ENCODE results near the gene NFIA.

Gene NFIA

GRCh38 chr1:61163355-61163754 is 81.0 kb downstream of the NFIA start:
- H3K4me1 ChIP-seq (ENCODE audit: control insufficient read depth in 1 of 2, insufficient read depth in 2 of 2, low read length in 2 of 2): no peaks in the 10 kb centered on the region
- peak in 1 of 2 donors; percentile 17 for DNase-seq
- H3K9me3 ChIP-seq (ENCODE audit: insufficient read depth, low read depth, low read length): no peaks in the 10 kb centered on the region
- H4K12ac ChIP-seq (ENCODE audit: low read depth, low read length): no peak overlapping the region
- H2BK5ac ChIP-seq (ENCODE audit: low read depth, low read length, poor library complexity): no peak overlapping the region
- H2AK5ac ChIP-seq (ENCODE audit: low read length): no peak overlapping the region
- no peaks in the 10 kb centered on the region for H3K79me2 ChIP-seq (ENCODE audit: control insufficient read depth, insufficient read depth, low read length, poor library complexity)
- no peak overlapping the region for H2AFZ ChIP-seq (ENCODE audit: insufficient read depth, low read length, poor library complexity)
- no peaks in the 10 kb centered on the region for H3K36me3 ChIP-seq (ENCODE audit: control insufficient read depth in 1 of 2, insufficient read depth in 2 of 2, low read length in 2 of 2)
- H2BK120ac ChIP-seq (ENCODE audit: insufficient read depth, low read length, poor library complexity): no peak overlapping the region
- H3K18ac ChIP-seq (ENCODE audit: low read length): no peak overlapping the region
- H3K27ac ChIP-seq (ENCODE audit: low read depth, low read length): no peak overlapping the region
- no peak overlapping the region for H3K4ac ChIP-seq (ENCODE audit: low read depth, low read length)
- H3K14ac ChIP-seq (ENCODE audit: low read length): no peak overlapping the region
- H3K4me2 ChIP-seq (ENCODE audit: low read length): no peak overlapping the region
- no peak overlapping the region for H4K91ac ChIP-seq (ENCODE audit: low read depth, low read length)
- no peak overlapping the region for H4K8ac ChIP-seq (ENCODE audit: low read depth, low read length)
- no peak overlapping the region for H3K4me3 ChIP-seq (ENCODE audit: low read depth, low read length)
- no peak overlapping the region for H3K9ac ChIP-seq (ENCODE audit: low read length)
- H3K79me1 ChIP-seq (ENCODE audit: low read length): no peaks in the 10 kb centered on the region
- no CpG with 5 or more reads among the region's 1 CpG for whole genome bisulfite sequencing (ENCODE audit: extremely low coverage, insufficient coverage, insufficient read length)
- H3K23ac ChIP-seq (ENCODE audit: low read length): no peak overlapping the region
- no peak overlapping the region for H2BK12ac ChIP-seq (ENCODE audit: low read length)
- no peaks in the 10 kb centered on the region for H3K27me3 ChIP-seq (ENCODE audit: insufficient read depth, low read length)

GRCh38 chr1:61165402-61165801 is 83.0 kb downstream of the NFIA start:
- Histone ChIP-seq H3K27ac (ENCODE audit: low read depth, low read length) (no peak overlapping the region), H4K12ac (ENCODE audit: low read depth, low read length) (no peak overlapping the region), H2BK12ac (ENCODE audit: low read length) (no peak overlapping the region), H4K8ac (ENCODE audit: low read depth, low read length) (no peak overlapping the region), H4K91ac (ENCODE audit: low read depth, low read length) (no peak overlapping the region), H2BK120ac (ENCODE audit: insufficient read depth, low read length, poor library complexity) (no peak overlapping the region), H3K9me3 (ENCODE audit: insufficient read depth, low read depth, low read length) (no peaks in the 10 kb centered on the region), H3K14ac (ENCODE audit: low read length) (no peak overlapping the region), H3K9ac (ENCODE audit: low read length) (no peak overlapping the region), H3K18ac (ENCODE audit: low read length) (no peak overlapping the region), H2AFZ (ENCODE audit: insufficient read depth, low read length, poor library complexity) (no peak overlapping the region), H3K4me1 (ENCODE audit: control insufficient read depth in 1 of 2, insufficient read depth in 2 of 2, low read length in 2 of 2) (peaks cover 0 to 2% of the 10 kb centered on the region in 2 experiments), H3K4me2 (ENCODE audit: low read length) (no peak overlapping the region), H3K4ac (ENCODE audit: low read depth, low read length) (no peak overlapping the region), H3K23ac (ENCODE audit: low read length) (no peak overlapping the region), H3K27me3 (ENCODE audit: insufficient read depth, low read length) (no peaks in the 10 kb centered on the region), H3K79me2 (ENCODE audit: control insufficient read depth, insufficient read depth, low read length, poor library complexity) (no peaks in the 10 kb centered on the region), H2BK5ac (ENCODE audit: low read depth, low read length, poor library complexity) (no peak overlapping the region), H3K4me3 (ENCODE audit: low read depth, low read length) (no peak overlapping the region), H2AK5ac (ENCODE audit: low read length) (no peak overlapping the region), H3K79me1 (ENCODE audit: low read length) (no peaks in the 10 kb centered on the region), H3K36me3 (ENCODE audit: control insufficient read depth in 1 of 2, insufficient read depth in 2 of 2, low read length in 2 of 2) (no peaks in the 10 kb centered on the region)
- no peak for DNase-seq
- no CpG with 5 or more reads among the region's 2 CpGs for WGBS (ENCODE audit: extremely low coverage, insufficient coverage, insufficient read length)

GRCh38 chr1:61167309-61167708 is 84.9 kb downstream of the NFIA start:
- no peak for DNase-seq
- Histone ChIP-seq H3K36me3 (ENCODE audit: control insufficient read depth in 1 of 2, insufficient read depth in 2 of 2, low read length in 2 of 2) (no peaks in the 10 kb centered on the region), H4K8ac (ENCODE audit: low read depth, low read length) (no peak overlapping the region), H3K79me1 (ENCODE audit: low read length) (no peaks in the 10 kb centered on the region), H3K27ac (ENCODE audit: low read depth, low read length) (no peak overlapping the region), H4K12ac (ENCODE audit: low read depth, low read length) (no peak overlapping the region), H2BK120ac (ENCODE audit: insufficient read depth, low read length, poor library complexity) (no peak overlapping the region), H3K18ac (ENCODE audit: low read length) (no peak overlapping the region), H3K4ac (ENCODE audit: low read depth, low read length) (no peak overlapping the region), H3K4me1 (ENCODE audit: control insufficient read depth in 1 of 2, insufficient read depth in 2 of 2, low read length in 2 of 2) (peaks cover 0 to 2% of the 10 kb centered on the region in 2 experiments), H3K23ac (ENCODE audit: low read length) (no peak overlapping the region), H2AFZ (ENCODE audit: insufficient read depth, low read length, poor library complexity) (no peak overlapping the region), H3K79me2 (ENCODE audit: control insufficient read depth, insufficient read depth, low read length, poor library complexity) (no peaks in the 10 kb centered on the region), H3K9me3 (ENCODE audit: insufficient read depth, low read depth, low read length) (no peaks in the 10 kb centered on the region), H3K4me3 (ENCODE audit: low read depth, low read length) (no peak overlapping the region), H3K14ac (ENCODE audit: low read length) (no peak overlapping the region), H2BK5ac (ENCODE audit: low read depth, low read length, poor library complexity) (no peak overlapping the region), H2AK5ac (ENCODE audit: low read length) (no peak overlapping the region), H3K27me3 (ENCODE audit: insufficient read depth, low read length) (no peaks in the 10 kb centered on the region), H2BK12ac (ENCODE audit: low read length) (no peak overlapping the region), H4K91ac (ENCODE audit: low read depth, low read length) (no peak overlapping the region), H3K4me2 (ENCODE audit: low read length) (no peak overlapping the region), H3K9ac (ENCODE audit: low read length) (no peak overlapping the region)
- no CpG with 5 or more reads among the region's 1 CpG for WGBS (ENCODE audit: extremely low coverage, insufficient coverage, insufficient read length)

GRCh38 chr1:61169045-61169444 is 86.7 kb downstream of the NFIA start:
- Histone ChIP-seq H3K79me1 (ENCODE audit: low read length) (no peaks in the 10 kb centered on the region), H3K27me3 (ENCODE audit: insufficient read depth, low read length) (no peaks in the 10 kb centered on the region), H3K4me3 (ENCODE audit: low read depth, low read length) (no peak overlapping the region), H3K79me2 (ENCODE audit: control insufficient read depth, insufficient read depth, low read length, poor library complexity) (no peaks in the 10 kb centered on the region), H3K23ac (ENCODE audit: low read length) (no peak overlapping the region), H3K18ac (ENCODE audit: low read length) (no peak overlapping the region), H3K4me2 (ENCODE audit: low read length) (no peak overlapping the region), H4K8ac (ENCODE audit: low read depth, low read length) (no peak overlapping the region), H3K9me3 (ENCODE audit: insufficient read depth, low read depth, low read length) (no peaks in the 10 kb centered on the region), H4K12ac (ENCODE audit: low read depth, low read length) (no peak overlapping the region), H3K4ac (ENCODE audit: low read depth, low read length) (no peak overlapping the region), H3K36me3 (ENCODE audit: control insufficient read depth in 1 of 2, insufficient read depth in 2 of 2, low read length in 2 of 2) (no peaks in the 10 kb centered on the region), H2BK12ac (ENCODE audit: low read length) (no peak overlapping the region), H3K9ac (ENCODE audit: low read length) (no peak overlapping the region), H3K4me1 (ENCODE audit: control insufficient read depth in 1 of 2, insufficient read depth in 2 of 2, low read length in 2 of 2) (peaks cover 0 to 2% of the 10 kb centered on the region in 2 experiments), H2AFZ (ENCODE audit: insufficient read depth, low read length, poor library complexity) (no peak overlapping the region), H3K14ac (ENCODE audit: low read length) (no peak overlapping the region), H2BK120ac (ENCODE audit: insufficient read depth, low read length, poor library complexity) (no peak overlapping the region), H2AK5ac (ENCODE audit: low read length) (no peak overlapping the region), H2BK5ac (ENCODE audit: low read depth, low read length, poor library complexity) (no peak overlapping the region), H4K91ac (ENCODE audit: low read depth, low read length) (no peak overlapping the region), H3K27ac (ENCODE audit: low read depth, low read length) (no peak overlapping the region)
- no peak for DNase-seq

All from trophoblast cell (in vitro differentiated cells and primary cell).